GM19468 (cell line): Measurements from ENCODE around the gene KIF3B.
"Not testable (repeated sequence)": the region's sequence is repeated elsewhere in the genome, so short reads cannot be mapped to it uniquely, and the experiment has no call there.

Experiments
- ATAC-seq: cut with Tn5 transposase; IDR thresholded peaks from one replicate; pipeline ENCODE4 v1.9.1; 2021; ENCODE audit warnings: mild to moderate bottlenecking, moderate library complexity, moderate number of reproducible peaks; ENCODE audit not compliant: unreplicated experiment; ENCODE audit errors: extremely low read depth

KIF3B gene

DNA sequence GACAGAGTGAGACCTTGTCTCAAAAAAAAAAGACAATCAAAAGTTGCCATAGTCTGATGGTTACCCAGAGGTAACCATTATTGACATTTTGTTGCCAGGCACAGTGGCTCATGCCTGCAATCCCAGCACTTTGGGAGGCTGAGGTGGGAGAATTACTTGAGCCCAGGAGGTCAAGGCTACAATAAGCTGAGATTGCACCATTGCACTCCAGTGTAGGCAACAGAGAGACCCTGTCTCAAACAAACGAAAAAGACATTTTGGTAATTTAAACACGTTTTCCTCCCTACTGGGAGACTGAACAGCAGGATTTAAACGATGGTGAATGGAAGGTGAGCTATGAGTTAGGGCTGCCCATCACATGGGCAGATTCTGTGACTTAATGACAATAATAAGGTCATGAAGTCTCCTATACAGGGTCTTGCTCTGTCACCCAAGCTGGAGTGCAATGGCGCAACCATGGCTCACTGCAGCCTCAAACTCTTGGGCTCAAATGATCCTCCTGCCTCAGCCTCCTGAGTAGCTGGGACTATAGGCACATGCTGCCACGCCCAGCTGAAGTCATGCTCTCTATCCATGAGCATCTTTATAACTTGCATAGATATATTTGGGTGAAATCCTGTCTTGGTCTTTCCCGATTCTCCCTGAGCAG lies 76.5 kb downstream of the KIF3B start:
- no peak for ATAC-seq

DNA sequence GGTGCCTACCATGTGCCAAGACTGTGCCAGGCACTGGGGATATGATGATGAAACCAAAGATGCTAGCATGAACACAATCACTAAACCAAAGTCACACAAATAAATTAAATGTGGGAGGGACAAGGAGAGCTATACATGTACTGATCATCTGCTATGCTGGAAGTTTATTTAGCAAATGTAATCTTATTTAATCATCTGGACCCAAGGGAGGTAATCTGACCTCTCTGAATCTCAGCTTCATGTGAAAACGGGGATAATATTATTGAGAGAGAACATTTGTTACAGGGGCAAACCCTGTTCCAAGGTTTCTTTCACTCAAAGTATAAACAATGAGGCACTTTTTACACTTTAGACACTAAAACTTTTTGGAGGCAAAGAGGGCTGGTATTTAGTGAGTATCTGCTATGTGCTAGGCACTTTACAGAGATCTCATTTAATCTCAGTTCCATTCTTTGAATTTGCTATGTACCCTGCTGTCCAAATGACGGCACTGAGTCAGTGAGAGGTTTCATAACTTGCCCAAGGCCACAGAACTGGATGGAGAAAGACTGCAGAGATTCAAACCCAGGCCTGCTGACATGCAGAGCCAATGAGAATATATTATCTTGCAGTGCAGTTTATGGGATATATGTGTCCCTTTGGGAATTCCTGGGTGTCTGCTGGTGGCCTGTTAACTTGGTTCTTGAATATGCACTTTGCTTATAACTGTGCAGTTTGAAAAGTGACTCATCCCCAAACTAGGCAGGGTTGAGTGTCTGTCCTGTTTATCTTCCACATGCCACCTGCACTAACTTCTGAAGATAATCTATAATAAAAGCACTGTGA lies 77.4 kb downstream of the KIF3B start:
- ATAC-seq = no peak

DNA sequence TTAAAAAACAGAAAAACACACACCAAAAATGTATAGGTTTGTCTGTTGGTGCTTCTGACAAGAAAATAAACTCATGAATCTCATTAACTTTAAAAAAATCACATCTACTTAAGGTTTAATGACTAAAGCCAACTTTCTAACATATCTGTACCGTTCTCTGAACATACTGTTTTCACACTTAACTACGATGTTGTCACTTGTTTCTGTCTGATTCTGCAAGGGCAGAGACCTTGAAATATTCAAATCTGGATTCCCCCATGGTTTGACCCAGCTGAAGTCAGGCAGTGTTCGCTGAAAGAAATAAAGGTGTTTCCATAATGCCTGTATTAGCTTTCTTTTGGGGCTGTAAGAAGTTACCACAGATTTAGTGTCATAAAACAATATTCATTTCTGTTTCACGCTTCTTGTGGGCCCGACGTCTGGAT lies 78.0 kb downstream of the KIF3B start:
- no peak for ATAC-seq

DNA sequence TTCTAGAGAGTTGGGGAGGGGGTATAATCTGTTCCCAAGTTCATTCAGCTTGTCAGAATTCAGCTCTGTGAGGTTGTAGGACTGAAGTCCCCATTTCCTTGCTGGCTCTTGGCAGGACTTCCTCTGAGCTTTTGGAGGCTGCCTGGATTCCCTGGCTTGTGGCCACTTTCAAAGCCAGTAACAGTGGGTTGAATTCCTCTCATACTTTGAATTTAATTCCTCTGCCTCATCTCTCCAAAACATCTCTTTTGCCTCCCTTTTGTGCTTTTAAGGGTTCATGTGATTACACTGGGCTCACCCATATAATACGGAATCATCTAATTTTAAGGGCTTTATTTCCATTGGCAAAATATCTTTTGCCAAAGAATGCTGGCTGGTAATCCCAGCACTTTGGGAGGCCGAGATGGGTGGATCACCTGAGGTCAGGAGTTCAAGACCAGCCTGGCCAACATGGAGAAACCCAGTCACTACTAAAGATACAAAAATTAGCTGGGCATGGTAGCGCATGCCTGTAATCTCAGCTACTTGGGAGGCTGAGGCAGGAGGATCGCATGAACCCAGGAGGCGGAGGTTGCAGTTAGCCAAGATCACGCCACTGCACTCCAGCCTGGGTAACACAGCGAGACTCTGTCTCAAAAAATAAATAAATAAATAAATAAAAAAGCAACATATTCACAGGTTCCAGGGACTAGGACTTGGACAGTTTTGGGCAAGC lies 78.6 kb downstream of the KIF3B start:
- not testable (repeated sequence) for ATAC-seq

DNA sequence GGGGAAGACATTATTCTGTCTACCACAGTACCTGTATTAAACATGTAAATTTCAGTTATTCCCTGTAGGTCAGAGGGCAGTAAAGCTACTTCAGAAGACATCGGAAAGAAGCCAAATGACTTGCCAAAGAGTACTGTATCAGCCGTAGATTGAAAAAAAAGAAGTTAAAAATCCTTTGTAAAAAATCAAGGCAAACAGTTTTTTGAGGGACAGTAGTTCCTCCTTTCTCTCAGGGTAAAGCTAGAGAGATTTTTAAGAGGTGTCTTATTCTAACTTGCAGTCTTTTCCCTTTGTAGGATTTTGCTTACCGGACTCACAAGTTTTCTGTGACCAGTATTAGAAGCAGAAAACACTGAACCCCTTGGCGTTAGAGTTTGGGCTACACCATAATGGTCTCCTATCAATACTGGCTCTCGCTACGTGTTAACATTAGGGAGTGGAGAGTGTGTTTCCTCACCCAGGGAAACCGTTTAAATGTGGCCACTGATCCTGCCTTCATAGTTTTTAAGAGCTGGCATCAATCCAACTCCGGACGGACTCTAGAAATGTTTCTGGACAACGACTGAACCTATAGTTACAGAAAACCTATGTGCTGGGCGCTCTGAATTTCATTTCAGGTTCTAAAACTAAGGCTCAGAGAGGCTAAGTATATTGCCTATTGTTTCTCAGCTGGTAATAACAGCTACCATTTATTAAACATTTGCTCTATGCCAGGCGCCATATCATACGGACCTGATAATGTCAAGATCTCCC lies 79.3 kb downstream of the KIF3B start:
- ATAC-seq = no peak

DNA sequence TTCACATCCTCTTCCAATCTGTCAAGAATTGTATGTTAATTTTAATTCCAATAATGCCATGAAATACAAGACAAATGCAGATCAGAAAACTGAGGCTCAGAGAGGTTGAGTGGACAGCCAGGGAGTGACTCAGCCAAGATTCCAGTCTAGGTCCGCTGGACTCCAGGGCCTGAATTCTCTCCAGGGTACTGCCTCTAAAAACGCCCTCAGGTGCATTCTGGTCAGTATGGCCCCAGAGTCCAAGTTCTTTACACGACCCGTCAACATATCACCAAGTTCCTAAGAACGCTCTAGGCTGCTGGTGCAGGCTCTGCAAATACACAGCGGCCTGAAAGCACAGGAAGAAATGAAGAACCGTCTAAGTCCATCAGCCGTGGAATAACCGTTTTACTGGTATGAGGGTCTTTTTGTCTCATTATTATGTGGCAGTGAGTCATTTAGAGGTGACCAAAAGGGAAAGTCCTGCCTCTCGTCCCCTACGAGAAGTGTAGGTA lies 80.0 kb downstream of the KIF3B start:
- no peak for ATAC-seq

DNA sequence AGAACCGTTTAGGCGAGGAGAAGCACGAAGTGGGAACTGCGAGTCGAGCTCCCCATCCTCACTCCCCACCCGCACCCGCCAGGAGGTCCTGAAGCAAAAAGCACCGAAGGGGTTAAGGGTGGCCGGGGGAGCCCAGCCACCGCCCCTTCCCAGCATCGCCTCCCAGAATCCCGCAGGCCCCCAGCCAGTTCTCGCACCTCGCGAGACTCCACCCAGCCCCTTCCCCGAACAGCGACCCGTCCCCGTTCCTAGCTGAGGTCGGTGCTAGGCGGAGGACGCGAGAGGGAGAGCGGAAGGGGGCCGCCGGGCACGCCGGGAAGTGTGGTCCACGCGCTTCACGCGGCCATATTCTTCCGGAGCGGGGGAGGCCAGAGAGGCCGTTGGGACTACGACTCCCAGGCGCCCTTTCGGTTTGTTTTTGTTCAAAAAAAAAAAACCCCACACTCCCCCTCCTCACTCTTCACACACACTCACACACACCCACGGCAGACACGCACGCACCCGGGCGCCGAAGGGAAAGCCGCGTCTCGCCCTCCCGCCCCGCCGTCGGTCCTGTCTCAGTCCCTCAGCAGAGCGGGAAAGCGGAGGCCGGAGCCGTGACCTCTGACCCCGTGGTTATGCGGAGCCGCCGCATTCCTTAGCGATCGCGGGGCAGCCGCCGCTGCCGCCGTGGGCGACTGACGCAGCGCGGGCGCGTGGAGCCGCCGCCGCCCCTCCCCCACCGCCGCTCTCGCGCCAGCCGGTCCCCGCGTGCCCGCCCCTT lies 80.6 kb downstream of the KIF3B start, which contains the start of gene ASXL1:
TSS of gene ASXL1 (plus strand) at position 463 of the 763 bp plus-strand sequence. CDS start 445 bp downstream, outside the sequence.
- peak; percentile 70 for ATAC-seq

DNA sequence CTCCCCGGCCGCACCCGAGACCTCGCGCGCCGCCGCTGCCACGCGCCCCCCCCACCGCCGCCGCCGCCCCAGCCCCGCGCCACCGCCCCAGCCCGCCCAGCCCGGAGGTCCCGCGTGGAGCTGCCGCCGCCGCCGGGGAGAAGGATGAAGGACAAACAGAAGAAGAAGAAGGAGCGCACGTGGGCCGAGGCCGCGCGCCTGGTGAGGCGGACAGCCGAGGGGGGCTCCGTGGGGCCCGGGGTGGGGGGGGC lies 81.1 kb downstream of the KIF3B start:
- ATAC-seq = no peak

DNA sequence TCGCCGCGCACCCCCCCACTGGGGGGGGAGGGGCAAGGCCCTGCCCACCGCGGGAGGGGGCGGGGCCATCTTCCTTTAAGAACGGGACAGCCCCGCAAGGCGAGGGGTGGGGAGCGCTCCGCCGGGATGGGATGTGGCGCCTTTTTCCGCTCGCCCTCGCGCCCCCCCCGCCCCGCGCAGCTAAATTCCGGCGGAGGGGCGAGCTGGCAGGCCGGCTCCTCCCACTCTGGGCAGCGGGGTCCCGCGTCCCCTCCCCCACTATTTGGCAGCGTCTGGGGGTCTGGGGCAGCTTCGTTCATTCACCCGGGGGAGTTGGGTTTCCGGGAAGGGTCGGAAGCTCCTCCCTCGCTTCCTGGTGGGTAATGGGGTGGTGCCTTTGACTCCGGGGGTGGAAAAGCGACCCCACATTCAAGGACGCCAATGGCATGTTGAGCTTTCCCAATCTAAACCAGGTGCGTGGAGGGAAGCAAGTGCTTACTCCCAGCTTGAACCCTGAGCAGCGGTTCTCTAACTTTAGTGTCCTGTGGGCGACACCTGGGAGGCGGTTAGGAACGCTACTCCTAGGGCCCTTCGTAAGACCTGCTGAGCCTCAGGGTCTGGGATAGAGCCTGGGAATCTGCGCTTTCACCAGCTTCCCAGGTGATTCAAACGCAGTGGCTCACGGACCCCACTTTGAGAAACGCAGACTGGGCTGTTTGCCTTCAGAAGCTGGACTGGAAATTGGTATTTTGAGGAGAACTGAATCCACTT lies 81.6 kb downstream of the KIF3B start:
- ATAC-seq = no peak

DNA sequence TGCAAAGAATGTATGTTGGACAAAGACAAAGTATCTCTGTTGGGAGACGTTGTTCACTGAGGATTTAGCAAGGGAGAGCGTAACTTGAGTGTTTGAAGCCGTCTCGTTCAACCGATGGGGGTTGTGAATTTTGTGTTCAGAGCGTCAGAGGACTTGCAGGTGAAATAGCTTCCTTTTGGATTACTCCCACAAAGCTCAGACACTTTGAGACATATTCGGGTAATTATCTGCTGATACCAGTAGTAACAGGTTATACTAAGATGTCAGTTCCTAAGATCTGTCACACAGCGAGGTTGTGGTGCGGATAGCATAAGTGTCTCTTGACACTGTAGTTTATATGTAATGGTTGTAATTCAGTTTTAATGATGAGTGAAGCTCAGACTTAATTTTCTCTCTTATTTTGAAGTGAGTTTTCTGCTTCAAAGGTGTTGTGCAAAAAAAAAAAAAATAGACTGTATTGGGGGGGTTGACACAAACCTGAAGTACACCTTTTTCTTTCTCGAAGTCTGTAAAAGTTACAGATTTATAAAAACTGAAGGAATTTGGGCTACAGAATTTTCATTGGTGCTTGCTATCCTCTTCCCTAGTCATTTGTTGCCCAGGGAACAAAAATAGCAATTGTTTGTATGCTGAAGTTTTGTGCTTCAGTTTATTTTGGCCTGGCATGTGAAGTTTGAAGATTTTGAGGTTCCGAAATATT lies 82.3 kb downstream of the KIF3B start:
- no peak for ATAC-seq

DNA sequence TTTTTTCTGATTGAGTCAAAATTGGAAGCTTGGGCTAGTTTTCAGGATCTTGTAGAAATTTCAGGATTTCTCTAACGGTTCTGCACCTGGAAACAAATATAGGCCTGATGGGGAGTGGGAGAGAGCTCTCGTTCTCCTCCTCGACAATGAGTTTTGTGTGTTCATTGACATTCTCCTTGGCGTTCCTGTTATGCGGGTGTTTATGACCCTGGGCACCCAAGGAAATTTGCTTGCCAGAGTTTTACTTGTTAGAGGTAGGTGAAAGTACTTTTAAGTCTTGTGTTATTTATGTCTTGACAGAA lies 82.8 kb downstream of the KIF3B start:
- no peak for ATAC-seq

DNA sequence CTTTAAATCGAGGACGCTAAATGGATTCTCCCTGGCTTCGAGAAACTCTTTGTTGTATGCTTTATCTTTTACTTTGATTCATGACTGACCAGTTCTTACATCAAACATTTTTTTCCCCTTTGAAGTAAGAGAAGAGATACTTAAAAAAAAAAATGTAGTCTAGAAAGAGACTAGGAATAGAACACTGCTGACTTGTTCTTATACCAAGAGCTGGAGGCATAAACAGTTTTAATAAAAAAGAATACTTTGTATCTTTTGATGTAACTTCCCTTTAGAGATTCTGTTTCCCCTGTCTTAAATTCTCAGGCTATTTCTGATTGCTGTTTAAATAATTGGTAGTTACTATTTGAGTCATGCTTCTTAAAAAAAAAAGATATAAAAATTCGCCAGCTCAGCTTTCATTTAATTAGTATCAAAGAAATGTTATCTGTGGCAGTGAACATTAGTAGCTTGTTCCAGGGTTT lies 85.5 kb downstream of the KIF3B start:
- no peak for ATAC-seq

DNA sequence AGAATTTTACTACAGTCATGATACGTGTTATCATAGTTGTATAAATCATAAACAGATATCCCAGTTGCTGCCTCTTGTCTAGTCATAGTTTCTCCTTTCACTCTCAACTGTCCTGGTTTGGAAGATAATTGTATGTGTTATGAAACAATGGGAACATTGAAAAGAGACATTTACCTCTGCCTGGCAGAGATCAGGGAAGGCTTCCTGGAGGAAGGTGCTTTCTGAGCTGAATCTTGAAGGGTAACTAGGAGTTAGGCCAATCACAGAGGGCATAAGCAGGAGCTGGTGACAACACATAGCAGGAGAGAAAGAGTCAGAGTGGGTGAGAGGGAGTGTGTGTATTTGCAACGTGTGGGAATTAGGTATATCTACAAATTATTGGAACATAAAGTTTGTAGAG lies 86.0 kb downstream of the KIF3B start:
- no peak for ATAC-seq

DNA sequence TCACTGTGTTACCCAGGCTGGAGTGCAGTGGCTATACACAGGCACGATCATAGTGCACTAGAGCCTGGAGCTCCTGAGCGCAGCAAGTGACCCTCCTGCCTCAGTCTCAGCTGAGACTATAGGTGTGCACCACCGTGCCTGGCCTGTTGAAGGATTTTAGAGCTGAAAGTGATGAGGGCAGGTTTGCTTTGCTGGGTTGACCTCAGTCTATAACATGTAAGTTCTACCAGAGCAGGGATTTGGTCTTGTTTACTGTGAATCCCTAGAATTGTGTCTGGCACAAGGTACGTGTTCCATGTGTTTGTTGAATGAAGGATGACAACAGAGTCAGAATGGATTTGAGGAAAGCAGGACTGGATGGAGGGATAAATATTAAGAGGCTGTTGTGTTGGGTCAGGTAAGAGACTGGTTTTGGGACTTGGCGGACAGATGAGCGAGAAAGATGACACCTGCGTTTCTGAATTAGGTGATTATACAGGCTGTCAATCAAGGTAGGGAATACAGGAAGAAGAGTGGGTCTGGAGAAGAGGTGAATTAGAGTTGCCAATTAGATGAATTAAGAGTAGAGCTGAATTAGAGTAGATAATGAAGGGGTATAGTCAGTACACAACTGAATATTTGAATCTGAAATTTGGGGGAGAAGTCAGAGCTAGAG lies 87.2 kb downstream of the KIF3B start:
- no peak for ATAC-seq

DNA sequence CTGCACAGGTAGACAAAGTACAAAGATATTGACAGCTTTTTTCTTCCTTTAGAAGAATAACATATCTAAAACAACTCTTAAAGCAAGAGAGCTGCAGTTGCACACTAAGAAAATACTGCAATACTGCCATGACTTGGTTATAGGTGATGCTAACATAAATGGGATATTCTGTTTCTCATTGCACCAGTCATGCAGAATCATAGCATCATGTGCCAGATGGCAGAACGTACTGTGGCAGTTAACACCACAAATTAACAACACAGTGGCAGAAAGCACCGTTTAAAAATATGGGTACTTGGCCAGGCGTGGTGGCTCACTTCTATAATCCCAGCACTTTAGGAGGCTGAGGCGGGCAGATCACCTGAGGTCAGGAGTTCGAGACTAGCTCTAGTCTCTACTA lies 88.1 kb downstream of the KIF3B start:
- ATAC-seq = no peak

DNA sequence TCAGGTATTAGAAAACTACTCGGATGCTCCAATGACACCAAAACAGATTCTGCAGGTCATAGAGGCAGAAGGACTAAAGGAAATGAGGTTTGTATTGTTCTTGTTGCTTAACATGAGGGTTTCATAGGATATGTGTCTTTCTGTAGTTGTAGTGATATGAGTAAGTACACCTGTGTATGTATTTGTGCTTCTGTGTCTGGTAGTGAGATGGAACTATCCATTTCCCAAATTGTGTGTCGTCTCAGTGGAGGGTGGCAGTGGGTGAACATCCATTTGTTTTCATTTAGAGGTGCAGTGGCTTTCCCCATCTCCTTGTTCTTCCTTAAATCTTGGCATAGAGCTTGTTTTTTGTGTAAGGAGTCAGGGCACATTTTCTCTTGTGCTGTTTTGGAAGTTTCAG lies 88.9 kb downstream of the KIF3B start:
- ATAC-seq = no peak

DNA sequence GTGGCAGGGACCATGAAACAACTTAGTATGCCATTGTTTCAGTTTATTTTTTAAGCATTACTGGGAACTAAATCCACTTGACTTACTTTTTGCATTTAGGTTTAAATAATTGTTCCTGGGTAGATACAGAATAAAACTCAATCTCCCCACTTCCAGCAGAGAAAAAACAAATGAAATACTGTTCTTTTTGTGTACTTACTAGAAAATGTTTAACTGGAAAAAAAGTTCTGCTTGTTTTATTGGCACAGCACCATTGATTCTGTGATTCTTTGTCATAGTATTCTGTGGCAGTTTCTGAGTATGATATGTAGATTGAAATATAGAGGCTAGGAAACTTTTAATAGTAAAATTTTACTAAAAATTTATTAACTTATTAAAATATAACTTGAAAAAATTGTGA lies 90.9 kb downstream of the KIF3B start:
- ATAC-seq = no peak

DNA sequence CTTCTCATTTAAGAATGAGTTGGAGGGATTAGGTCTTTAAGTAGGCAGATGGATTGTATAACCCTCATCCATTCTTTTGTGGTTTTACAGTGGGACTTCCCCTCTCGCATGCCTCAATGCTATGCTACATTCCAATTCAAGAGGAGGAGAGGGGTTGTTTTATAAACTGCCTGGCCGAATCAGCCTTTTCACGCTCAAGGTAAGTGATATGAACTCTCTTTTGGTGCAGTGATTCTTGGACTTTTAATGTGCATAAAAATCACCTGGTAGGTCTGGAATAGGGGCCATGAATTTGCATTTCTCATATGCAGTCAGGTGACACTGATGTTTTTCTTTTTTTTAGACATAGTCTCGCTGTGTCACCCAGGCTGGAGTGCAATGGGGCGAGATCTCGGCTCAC lies 91.5 kb downstream of the KIF3B start:
- ATAC-seq = no peak
